ENCODE results near the gene SHROOM1.

The SHROOM1 gene

DNA sequence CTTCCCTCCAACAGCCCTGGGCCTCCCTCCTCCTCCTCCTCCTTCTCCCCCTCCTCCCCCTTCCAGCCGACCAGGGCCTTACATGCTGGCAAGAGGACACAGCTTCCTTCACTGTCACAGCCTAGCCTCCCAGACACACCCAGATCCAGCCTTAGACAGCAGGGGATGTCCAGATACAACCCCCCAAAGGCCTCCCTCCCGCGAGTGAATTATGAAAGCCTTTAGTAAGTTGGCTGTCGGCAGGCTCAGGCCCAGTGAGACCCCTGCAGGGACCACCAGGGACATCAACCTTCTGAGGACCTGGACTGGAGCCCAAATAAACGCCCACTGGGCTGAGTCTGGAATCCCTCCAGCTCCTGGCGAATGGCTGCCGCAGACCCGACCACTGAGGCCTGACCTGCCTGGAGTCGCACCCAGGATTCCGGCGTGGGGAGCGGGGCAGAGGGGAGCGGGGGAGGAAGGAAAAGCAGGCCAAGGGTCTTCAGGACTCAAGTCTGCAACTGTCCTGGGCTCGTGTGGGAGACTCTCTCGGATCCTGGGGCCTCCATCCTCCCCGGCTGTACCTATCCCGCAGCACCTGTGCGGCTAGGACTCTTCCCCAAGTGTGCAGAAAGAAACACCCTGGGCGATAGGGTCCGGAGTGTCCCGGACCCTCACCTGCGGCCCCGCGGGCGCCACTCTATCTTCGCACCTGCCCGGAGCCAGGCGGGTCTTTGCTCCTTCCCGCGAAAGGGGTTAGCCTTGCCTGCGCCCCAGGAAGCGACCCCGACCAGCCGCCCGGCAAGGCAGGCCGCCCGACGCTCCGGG, 54.1 kb downstream of the SHROOM1 start:
- DNase-seq, result no peak

DNA sequence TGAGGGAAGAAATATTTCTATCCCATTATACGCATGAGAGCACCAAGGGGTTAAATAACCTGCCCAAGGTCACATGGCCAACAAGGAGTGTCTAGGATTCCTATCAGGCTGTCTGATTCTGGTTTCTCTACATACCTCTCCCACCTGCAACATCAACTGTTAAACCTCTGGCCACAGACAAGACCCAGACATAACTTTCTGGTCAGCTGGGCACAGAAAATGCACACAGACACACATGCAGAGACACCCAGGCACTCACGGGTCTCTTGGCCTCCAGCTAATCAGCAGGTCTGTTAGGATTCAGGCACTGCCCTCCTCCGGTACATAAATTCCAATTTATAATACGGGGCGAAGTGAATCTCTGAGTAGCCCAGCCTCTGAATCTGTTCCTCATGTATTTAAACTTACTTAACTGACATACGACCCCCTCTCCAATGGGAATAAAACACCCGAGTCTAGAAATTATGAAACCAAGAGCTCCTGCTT, 54.9 kb downstream of the SHROOM1 start:
- no peak for DNase-seq

DNA sequence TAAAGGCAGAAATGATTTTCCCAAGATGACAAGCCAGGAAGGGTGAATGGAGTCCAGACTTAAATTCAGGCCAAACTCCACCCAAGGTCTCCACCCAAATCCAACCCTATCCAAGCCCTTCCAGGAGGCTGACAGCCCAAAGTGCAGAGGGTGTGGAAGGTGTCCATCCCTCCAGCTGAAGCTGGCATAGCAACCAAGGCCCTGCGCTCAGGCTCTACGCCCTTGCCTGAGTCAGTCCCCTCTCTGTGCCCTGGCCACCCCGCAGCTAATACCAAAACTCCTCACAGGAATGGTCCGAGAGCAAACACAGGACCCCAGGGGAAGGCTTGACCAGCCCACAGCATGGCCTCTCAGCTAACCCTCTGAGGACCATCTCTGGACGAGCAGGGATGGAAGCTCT, 55.6 kb downstream of the SHROOM1 start:
- DNase-seq, result no peak

DNA sequence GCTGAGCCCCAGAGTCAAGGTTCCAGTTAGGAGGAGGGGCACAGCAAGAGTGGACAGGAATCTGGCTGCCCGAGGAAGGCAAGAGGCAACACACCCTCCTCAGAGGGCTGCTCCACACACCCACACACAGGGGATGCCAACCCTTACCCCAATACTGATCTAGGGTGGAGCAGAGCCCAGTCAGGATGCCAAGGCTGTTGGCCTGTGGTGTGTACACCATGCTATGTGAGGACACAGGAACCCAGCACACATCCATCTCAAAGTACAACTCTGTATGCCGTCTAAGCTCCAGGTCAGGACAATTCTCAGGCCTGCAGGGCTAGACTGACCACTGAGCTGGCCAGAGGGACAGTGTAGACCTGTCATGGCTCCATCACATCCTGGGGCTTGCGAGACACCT, 56.0 kb downstream of the SHROOM1 start:
- no peak for DNase-seq

DNA sequence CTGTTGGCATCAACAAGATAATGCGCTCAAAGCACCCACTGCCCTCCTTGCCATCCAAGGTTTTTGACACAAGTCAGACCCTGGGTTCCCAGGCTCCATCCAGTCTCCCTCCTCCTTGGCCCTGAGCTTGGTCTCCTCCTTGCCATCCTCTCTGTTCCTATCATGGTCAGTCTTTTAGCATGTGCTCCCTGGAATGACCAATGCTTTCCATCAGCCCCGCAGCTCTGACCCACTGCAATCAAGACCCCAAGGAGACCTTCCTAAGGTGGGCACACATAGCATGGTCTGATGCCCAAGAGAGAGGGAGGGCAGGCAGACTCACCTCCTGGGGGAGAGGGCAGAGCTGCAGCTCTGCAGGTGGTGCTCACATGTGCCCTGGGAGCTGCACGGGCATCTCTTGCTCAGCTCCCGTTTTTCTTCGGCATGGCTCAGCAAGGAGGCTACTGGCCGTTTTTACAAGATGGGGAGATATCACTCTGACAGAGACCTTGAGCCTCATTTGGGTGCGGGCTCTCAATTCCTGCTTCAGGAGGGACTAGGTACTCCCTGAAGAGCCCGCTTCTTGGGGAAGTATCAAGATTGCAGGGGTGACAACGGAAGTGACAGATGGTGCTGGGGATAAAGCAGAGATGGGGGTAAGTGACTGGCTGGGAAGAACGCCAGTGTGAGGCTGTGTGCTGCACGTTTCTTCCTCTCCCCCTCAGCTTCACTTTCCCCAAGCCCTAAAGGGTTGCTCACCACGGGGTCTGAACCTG, 56.7 kb downstream of the SHROOM1 start:
- DNase-seq, result no peak

DNA sequence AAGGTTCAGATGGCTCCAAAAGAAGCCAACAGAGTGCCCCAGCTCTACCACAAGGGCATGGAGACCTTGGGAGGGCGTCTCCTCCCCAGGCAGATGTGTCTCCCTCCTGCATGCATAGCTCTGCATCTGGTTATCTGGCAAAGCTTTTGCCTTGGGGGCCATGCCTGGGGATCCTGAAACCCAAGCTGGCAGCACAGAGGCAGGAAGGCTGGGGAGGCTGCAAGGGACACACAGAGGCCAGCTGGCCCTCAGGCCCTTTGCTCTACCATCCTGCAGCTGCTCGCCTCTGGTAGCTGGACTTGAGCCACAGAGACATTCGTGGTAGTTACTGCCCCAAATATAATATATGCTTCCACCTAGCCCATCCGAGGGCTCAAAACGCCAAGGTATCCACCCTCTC, 57.3 kb downstream of the SHROOM1 start:
- DNase-seq, result no peak

DNA sequence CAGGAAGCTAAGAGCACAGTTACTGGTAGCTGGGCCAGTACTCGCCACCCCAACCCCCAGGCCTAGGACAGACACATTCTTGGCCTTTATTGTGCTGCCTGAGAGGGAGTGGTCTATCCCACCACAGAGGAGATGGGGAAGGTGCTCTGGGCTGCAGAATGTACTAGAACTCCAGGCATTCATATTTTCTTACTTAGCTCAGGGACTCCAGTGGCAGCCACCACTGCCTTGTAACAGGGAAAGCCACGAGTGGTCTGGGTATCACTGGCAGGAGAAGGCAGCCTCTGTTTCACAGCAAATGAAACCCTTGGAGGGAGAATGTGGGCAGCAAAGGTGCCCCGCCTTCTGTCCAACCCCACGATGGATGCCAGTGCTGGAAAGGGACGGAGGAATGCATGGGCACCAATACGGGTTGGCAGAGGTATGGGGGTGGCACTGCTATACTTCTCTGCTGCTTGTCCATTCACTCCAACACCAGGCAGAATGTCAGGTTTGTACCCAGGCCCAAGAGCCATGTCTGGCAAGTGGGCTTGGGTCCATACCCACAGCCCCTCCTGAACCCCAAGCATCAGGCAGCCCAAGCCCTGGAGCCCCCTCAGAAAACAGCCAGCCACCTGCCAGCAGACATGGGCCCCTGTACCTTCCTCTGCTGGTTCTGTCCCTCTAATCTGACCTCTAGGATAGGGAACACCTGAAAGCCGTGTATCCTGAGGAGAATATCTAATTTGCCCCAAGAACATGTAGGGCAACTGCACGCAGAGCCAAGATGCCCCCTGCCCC, 58.0 kb downstream of the SHROOM1 start:
- DNase-seq, result no peak

All from NCI-H1105 (cell line).